ENCODE measurements around the gene GGN.
"Not testable (repeated sequence)": the region's sequence is repeated elsewhere in the genome, so short reads cannot be mapped to it uniquely, and the experiment has no call there.

The GGN gene

DNA sequence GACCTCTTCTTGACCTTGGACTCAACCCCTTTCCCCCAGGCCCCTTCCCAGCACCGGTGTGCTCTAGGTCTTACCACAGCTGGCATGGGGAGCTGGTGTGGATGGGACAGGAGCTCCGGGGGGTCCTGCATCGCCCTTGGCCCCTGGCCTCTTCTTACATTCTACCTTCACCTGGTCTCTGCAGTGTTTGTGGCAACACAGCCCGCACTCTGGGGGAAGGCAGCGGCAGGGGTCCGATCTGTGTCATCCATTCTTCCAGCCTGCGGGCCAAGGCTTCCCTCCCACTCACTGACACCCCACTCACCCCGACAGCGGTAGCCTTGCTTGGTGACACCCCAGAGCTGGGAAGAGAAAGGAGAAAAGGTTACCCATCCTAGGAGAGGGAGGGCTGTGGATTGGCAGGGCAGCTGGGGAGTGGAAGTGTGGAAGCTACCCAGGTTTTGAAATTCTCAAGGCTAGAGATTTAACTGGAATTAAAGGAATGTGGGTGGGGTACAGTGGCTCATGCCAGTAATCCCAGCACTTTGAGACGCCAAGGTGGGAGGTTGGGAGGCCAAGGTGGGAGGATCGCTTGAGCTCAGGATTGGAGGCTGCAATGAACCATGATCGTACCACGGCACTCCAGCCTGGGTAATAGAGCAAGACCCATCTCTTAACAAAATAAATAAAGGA is 23.3 kb upstream of the GGN start:
- no peak for DNase-seq

DNA sequence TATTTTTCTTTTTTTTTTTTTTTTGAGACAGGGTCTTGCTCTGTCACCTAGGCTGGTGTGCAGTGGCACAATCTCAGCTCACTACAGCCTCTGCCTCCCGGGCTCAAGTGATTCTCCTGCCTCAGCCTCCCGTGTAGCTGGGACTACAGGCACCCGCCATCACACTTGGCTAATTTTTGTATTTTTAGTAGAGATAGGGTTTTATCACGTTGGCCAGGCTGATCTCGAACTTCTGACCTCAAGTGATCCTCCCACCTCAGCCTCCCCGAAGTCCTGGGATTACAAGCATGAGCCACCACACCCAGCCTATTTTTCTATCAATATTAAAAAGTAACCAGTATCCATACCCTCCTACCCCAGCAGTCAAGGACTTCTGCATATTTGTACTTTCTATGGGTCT is 22.6 kb upstream of the GGN start:
- DNase-seq, result not testable (repeated sequence)

DNA sequence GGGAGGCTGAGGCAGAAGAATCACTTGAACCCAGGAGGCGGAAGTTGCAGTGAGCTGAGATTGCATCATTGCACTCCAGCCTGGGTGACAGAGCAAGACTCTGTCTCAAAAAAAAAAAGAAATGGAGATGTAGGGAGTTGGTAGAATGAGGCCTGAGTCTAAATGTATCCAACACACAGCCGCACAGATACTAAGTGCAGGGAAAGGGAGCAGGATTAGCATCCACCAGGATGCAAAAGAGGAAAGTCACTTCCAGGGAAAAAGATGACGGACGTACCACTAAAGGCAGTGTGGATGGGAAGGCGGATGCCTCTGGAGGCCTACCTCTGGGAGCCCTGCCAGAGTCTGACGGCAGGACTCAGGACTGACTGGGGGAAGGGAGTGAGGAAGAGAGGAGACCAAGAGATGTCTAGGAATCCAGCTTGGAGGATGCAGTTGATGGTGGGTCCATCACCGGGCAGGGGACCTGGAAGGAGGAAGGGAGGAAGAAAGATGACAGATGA is 21.8 kb upstream of the GGN start:
- DNase-seq, result no peak

DNA sequence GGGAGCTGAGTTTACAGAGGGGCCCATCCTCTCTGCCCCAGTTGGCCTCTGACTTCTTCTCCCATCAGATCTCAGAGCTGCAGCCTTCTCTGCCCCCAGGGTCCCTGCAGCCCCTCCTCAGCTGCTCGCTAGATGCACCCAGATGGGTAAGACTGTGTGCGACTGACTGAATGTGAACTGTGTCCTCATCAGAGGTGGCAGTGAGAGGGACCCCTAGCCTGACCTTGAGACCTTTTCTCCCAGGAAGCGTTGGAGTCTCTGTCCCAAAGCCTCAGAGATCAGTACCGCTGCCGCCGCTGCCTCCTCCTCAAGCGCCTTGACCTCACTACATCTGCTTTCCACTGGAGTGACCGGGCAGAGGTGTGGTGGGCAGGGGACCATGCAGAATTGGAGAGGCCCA is 17.4 kb upstream of the GGN start:
- no peak for DNase-seq

DNA sequence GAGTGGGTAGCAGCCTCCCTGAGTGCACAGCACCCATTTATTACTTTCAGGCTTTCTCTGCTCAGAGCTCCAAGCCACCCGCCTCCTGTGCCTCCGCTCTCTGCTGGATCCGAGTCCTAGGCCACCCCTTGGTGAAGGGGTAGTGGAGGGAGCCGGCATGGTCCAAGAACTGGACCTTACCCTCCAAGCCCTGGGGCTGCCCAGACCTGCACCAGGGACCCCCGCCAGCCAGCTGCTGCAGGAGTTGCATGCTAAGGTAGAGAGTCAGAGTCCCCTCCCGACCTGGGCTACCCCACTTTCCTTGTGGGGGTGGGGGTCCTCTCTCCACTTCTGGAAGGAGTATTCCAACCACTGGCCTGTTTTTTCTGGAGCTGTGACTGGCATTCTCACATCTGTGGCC is 17.0 kb upstream of the GGN start:
- DNase-seq, result no peak

DNA sequence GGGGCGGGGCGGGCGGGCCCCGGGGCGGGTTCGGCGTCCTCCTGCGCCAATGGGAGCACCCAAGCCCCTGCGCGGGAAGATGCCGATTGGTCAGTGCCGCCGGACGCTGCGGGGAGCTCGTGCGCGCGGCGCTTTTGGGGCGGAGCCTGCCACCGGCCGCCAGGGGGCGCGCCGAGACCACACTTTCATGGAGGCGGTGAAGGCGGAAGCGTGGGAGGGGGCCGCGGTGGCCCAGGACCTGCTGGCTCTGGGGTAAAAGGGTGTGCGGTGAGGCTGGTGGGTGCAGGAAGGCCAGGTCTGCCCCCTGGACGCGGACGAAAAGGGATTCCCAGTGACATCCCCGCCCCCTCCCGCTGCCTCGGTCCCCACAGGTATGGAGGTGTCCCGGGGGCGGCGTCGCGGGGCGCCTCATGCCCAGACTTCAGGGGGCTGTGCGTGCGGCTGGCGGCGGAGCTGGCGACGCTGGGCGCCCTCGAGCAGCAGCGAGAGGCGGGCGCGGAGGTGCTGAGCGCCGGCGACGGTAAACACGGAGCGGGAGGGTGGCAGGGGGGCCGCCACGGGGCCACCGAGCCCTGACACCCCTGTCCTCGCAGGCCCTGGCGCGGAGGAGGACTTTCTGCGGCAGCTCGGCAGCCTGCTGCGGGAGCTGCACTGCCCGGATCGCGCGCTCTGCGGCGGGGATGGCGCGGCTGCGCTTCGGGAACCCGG is 15.3 kb upstream of the GGN start, which contains the start of gene FAM98C:
Gene FAM98C (plus strand): TSS at position 127 of the 708 bp plus-strand sequence. CDS start 61 bp downstream, at position 188.
- DNase-seq, result peak; percentile 99

DNA sequence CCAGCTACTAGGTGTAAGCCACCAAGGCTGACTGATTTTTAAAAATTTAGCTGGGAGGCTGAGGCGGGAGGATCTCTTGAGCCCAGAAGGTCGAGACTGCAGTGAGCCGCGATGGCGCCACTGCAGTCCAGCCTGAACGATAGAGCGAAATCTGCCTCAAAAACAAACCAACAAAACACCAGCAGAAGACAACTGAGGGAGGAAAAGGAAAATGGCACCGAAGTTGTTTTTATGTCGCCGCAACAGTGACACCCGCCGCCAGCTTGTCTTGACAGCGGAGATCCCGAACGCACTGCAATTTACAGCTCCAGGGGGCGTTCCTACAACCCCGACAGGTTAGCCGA is 14.8 kb upstream of the GGN start:
- no peak for DNase-seq

DNA sequence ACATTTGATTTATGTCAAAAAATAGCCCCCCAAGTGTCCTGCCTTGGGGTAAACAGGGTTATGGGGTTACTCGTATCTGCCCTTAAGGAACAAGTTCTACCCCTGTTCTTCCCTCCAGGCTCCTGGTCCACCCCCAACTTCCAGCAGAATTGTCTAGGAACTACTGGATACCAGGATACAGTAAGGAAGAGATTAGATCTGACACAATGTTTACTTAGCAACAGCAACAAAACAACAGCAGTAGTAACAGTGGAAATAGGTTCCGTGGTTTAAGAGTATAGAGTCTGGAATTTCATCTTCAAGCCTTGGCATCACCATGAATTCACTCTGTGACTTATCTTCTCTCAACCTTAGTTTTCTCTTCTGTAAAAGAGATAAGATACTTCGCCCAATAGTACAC is 13.3 kb upstream of the GGN start:
- no peak for DNase-seq

DNA sequence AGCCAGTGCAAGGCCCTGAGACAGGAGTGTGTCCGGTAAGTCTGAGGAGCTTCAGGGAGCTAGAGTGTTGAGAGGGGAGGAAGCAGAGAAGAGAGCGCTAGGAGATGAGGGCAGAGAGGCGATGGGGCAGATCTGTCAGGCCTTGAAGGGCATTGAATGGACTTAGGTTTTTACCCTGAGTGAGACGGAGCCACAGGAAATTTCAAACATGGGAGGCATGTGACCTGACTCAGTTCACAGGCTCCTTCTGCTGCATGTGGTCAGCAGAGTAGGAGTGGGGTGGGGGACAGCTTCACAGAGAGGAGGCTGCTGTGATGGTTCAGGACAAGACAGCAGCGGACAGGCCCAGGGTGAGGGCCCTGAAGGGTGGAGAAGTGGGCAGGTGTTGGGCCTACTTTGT is 12.5 kb upstream of the GGN start:
- DNase-seq, result no peak

DNA sequence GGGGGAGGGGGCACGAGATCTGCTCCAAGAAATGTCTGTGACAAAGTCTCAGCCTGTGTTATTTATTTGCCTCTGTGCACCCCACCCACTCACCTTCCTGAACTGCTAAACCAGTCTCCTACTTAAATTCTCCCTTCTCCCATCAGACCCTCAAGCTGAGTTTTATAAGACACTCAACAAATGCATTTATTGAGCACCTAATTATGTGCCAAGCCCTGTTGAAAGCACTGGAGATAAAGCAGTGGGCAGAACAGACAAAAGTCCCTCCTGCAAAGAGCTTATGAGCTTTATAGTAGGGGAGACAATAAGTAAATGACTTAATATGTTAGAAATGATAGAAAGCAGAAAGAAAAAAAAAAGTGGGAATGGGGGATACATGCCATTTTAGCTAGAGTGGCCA is 11.7 kb upstream of the GGN start:
- no peak for DNase-seq

DNA sequence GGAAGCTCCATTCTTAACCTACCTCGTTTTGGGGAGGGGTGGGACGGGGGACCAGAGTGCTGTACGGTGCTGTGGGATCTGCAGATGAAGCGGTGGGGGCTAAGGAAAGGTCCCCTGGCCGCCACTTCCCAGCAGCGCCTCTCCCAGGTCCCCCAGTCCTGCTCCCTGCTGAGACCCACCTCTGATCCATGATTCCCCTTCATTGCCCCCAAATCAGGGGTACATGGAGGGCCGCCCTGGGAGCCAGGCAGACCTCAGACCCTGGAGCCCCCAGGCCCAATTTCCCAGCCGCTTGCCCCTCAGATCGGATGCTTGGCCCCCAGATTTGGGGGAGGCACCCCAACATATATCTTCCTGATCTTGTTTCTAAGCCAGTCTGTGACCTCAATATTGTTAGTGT is 11.2 kb upstream of the GGN start:
- DNase-seq, result no peak

DNA sequence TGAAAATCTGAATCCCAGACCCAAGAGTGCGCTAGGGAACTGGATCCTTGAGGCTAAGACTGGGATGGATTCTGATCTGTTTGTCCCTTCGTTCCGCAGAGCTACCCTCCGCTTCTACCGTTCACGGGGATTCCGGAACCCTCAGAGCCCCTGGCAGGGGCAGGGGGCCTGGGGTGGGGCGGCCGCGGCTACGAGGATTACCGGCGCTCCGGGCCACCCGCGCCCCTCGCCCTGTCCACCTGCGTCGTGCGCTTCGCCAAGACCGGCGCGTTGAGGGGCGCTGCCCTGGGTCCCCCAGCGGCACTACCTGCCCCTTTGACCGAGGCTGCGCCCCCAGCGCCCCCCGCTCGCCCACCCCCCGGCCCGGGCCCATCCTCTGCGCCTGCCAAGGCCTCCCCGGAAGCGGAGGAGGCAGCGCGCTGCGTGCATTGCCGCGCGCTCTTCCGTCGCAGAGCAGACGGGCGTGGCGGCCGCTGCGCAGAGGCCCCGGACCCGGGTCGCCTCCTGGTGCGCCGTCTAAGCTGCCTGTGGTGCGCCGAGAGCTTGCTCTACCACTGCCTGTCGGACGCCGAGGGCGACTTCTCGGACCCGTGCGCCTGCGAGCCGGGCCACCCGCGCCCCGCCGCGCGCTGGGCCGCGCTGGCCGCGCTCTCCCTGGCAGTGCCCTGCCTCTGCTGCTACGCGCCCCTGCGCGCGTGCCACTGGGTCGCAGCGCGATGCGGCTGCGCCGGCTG is 7.7 kb upstream of the GGN start:
- DNase-seq, result peak; percentile 80

DNA sequence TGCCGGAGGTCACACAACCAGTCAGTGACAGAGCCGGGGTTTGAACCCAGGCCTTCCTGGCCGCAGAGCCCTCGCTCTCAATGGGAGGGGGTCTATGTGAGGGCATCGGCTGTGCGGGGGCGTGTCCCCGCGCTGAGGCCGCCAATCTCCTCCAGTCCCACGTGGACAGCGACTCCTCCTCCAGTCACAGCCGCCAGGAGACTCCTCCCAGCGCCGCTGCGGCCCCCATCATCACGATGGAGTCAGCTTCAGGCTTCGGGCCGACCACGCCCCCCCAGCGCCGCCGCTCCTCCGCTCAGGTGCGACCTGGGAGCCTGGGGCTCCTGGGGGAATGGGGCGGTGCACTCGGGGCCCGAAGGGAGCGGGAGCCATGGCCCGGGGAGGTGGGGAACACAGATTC is 6.7 kb upstream of the GGN start:
- DNase-seq, result peak; percentile 89

DNA sequence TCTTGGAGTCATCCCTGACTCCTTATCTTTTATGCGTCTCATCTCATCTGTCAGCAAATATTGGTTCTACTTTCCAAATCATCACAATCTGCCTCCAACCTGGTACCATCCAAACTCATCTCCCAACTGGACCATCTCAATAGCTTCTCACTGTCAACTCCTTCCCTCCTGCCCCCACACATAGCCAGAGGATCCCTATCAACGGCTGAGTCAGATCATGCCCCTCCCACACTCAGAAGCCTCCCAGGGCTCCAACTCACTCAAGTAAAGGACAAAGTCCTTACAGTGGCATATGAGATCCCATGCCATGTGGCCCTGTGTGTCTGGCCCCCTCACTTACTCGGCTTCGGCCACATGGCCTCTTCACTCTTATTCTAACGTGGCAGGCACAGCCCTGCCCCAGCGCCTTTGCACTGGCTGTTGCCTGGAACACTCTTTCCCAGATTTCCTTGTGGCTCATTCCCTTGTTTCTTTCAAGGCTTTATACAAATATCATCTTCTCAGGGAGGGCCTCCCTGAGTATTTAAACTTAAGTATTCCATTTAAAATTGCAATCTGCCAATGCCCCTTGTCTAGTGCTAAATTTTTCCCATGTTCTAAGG is 5.0 kb upstream of the GGN start:
- DNase-seq, result no peak

DNA sequence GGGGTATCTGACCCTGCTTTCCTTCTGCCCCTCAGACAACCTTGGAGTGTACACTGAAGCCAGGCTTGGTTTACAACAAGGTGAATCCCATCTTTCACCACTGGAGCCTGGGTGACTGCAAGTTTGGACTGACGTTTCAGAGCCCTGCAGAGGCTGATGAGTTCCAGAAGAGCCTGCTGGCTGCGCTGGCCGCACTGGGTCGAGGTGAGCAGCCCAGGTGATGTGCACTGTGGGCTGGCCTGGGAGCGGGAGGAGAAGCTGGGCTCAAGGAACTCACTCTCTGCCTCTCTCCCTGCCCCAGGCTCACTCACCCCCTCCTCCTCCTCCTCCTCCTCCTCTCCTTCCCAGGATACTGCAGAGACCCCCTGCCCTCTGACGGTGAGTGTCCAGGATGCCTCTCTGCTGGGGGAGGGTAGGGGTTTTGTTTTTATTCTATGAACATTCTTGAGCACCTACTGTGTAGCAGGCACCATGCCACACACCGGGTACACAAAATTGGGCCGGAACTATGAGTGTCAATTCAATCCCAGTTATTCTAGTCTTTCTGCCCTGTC is 4.2 kb upstream of the GGN start:
- no peak for DNase-seq

DNA sequence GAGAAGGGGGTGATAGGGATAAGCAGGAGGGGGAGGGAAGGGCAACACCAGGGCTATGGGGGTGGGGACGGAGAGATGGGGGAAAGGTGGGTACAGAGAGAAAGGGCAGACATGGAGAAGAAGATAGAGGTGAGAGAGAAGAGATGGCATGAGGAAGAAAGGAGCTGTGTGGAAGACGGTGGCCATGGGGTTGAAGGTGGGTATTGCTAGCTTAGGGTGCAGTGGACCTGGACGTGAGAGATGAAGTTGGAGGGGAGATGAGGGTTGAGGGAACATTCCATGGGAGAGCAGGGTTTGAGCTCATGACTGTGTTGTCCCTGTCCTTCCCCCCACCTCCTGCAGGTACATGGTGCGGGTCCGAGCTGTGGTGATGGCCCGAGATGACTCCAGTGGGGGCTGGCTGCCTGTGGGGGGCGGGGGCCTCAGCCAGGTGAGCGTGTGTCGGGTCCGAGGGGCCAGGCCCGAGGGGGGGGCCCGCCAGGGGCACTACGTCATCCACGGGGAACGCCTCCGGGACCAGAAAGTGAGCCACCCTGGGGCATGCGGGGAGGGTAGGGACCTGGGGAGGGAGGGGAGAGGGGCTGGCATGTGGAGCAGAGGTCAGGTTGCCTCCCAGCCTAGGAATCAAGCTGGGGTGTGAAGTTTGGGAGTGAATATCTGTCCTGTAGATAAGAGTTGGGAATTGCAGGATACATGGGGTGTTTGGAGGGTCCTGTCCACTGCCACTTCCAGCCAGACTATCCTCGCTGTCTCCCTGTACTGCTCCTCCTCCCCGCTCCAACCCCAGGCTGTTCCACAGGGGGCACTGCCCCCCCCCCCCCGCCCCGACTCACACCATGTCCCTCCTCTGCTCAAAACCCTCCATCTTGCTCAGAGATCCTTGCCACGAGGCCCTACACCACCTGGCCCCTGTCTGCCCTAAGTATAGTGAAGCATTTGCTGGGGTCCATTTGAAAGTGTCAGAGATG is 2.4 kb upstream of the GGN start:
- DNase-seq, result no peak

DNA sequence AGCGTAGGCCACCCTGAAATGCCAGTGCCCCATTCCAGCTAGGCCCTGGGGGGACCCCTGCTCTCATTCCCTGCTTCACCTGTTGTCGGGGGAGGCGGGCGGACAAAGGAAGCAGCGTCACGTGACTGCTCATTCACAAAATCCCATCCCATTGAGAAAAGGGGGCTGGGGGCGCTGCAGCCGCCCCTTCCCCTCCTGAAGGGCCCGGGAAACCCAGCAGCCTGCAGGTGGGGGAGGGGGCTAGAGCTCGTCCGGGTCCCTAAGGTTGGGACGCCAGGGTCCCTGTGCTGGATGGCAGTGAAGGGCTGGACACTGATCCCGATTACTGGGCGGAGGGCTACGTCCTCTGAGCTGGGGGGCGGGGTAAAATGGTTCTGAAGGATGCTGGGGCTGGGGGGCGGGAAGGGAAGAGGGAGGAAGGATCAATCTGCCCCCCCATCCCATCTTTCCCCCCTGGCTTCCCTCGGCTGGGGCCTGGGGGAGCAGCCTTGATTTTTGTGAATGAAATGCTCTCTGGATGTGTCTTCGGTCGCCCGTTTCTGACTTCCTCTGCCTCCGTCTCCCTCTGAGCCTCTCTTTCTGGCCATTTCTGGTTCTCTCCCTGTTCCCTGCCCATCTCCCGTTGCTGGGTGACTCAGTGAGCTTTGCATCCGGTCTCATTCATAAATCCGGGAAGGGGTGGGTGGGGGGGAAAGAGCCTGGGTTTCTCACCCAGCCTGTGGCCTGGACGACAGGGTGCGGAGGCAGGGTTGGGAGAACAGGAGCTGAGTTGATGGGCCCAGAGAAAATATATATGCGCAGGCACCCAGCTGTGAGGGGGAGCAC is 1.5 kb upstream of the GGN start:
- no peak for DNase-seq

DNA sequence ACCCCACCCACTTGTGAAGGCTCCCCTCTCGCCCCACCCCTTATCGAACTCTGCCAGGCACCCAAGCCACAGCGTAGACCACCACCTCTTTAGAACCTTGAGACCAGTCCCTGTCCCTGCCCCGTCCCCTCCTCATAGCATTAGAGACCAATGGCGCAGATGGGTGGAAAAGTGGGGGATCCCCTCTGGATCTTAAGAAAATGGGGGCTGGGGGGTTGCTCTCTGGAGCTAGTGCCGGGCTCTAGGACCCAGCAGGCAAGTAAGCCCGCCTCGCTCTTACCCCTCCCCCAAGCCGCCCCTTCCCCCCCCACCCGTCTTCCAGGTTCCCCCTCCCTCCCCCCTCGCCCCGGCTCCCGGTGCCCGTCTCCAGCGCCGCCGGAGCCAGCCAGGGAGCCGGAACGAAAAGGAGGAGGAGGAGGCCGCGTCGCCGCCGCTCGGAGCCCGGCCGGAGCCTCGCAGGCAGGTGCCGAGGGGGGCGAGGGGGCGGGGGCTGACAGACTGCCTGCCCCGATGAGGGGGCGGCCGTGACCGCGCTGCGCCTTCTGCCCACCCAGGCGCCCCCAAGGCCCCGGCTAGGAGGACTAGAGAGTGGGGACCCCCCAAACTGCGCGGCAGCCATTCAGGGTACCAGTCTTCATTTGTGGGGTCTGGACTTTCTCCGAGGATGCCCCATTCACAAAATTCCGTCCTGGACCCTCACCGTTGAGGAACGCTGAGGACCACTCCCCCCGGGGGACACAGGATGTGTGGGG is 691 bp upstream of the GGN start, which contains the start of gene SPRED3:
Gene SPRED3 (plus strand): TSS at position 349 of the 752 bp plus-strand sequence. CDS start 1,606 bp downstream, outside the sequence.
- DNase-seq, result no peak

DNA sequence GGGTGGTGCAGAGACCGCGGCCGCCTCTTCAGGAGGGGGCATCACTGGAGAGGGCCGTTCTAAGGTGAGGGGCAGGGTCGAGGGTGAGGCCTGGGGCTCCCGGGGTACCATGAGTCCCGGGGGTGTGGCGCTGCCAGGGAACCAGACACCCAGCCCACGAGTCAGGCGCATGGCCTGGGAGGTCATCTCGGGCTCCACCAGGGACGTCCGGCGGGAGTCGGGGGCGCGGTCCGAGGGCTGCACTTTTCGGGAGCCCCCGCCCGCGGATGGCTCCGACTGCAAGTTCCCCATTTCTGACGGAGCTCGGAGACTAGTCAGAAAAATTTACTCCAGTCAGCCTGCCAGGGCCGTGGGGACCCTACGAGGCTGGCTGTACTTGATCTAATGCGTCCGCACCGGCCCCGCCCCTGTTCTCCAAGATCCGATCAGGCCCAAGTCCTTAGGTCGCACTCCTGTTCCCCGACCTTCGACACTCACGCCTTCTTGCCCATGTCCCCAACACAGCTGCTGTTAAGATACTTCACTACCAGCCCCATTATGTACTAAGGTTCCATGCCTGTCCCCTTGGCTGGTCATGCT is 774 bp downstream of the GGN start:
- DNase-seq, result peak; percentile 62
